DLD1 (cell line): Measurements from ENCODE around the gene CAMK2A.

ENCODE experiments used
- in situ Hi-C: cut with HindIII; loops from 2 replicates; pipeline ENCODE4 v1.10.0; 2017; ENCODE audit warnings: low sequenced_read_pairs

The CAMK2A gene

GRCh38 chr5:150175076-150175475 lies 114.5 kb downstream of the CAMK2A start:
- in situ Hi-C loops = no loop called here

- in situ Hi-C loops = no loop called here
These were observed 115.3 kb downstream of the CAMK2A start for GRCh38 chr5:150174285-150174684.

- in situ Hi-C loops = no loop called here
These were observed 116.4 kb downstream of the CAMK2A start for GRCh38 chr5:150173161-150173560.

- in situ Hi-C loops = no loop called here
These were observed 117.0 kb downstream of the CAMK2A start for GRCh38 chr5:150172556-150172955.

- in situ Hi-C loops = no loop called here
These were observed 117.4 kb downstream of the CAMK2A start for GRCh38 chr5:150172145-150172544.
